ENCODE measurements around the gene KRT83.

DNA sequence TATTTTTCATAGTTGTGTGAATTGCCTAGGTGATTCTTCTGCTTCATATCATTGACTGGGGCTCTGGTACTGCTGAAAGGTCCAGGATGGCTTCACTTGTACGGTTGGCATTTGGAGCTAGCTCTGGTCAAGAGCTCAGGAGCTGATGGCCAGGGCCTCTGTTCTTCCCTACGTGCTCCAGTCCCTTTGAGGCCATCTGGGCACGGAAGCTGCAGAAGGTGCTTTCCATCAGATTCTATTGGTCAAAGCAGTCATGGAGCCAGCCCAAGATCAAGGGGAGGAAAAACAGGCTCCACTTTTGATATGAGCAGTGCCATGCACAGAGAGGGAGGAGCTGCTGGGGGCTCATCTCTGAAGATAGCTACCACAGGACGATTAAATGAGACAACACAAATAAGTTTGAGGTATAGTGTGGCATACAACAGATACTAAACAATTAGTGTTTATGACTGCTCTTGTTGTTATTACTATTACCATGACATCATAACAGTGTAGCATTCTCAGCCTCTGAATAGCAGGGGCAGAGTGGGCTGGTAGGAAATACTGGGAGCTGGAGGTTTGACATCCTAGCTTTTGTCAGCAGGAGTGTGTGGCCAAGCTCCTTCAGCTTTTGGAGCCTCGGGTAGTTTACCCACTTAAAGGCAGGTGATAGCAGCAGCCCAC lies 10.4 kb downstream of the KRT83 start:
- TF ChIP-seq, protein P1, sequence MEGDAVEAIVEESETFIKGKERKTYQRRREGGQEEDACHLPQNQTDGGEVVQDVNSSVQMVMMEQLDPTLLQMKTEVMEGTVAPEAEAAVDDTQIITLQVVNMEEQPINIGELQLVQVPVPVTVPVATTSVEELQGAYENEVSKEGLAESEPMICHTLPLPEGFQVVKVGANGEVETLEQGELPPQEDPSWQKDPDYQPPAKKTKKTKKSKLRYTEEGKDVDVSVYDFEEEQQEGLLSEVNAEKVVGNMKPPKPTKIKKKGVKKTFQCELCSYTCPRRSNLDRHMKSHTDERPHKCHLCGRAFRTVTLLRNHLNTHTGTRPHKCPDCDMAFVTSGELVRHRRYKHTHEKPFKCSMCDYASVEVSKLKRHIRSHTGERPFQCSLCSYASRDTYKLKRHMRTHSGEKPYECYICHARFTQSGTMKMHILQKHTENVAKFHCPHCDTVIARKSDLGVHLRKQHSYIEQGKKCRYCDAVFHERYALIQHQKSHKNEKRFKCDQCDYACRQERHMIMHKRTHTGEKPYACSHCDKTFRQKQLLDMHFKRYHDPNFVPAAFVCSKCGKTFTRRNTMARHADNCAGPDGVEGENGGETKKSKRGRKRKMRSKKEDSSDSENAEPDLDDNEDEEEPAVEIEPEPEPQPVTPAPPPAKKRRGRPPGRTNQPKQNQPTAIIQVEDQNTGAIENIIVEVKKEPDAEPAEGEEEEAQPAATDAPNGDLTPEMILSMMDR (IDR thresholded peaks at IDR 0.05), result no peak
- no peak for TF ChIP-seq POLR2A (IDR thresholded peaks at IDR 0.05)
- TF ChIP-seq POLR2AphosphoS5 (IDR thresholded peaks at IDR 0.05), result no peak

Data from prostate gland (tissue), 2 donors.